HEK293T (cell line): Measurements from ENCODE around the gene RHOJ.

Source experiments
- BHLHE40 ChIP-seq: fragments of 450-650 bp; IDR thresholded peaks from 2 replicates; pipeline ENCODE4 v1.6.1; 2016; ENCODE audit warnings: mild to moderate bottlenecking, moderate library complexity, borderline replicate concordance
- ELF4 ChIP-seq: fragments of 450-650 bp; IDR thresholded peaks from 2 replicates; pipeline ENCODE4 v1.6.1; 2017; ENCODE audit warnings: antibody characterized with exemption
- FOXM1 ChIP-seq: fragments of 450-650 bp; IDR thresholded peaks from 2 replicates; pipeline ENCODE4 v1.6.1; 2017; ENCODE audit warnings: mild to moderate bottlenecking, borderline replicate concordance
- HDGF ChIP-seq: fragments of 450-650 bp; IDR thresholded peaks from 2 replicates; pipeline ENCODE4 v1.6.1; 2017; ENCODE audit warnings: antibody characterized with exemption, borderline replicate concordance
- L3MBTL2 ChIP-seq: fragments of 450-650 bp; conservative IDR thresholded peaks from 2 replicates; pipeline ENCODE4 v1.6.1; 2016; ENCODE audit warnings: mild to moderate bottlenecking
- LEF1 ChIP-seq: fragments of 450-650 bp; IDR thresholded peaks from 2 replicates; pipeline ENCODE4 v1.6.1; 2017; ENCODE audit warnings: mild to moderate bottlenecking, borderline replicate concordance
- SP1 ChIP-seq: fragments of 450-650 bp; IDR thresholded peaks from 2 replicates; pipeline ENCODE4 v1.6.1; 2017
- SUZ12 ChIP-seq: fragments of 450-650 bp; IDR thresholded peaks from 2 replicates; pipeline ENCODE4 v1.6.1; 2016; ENCODE audit warnings: mild to moderate bottlenecking
- TARDBP ChIP-seq: fragments of 450-650 bp; IDR thresholded peaks from 2 replicates; pipeline ENCODE4 v1.6.1; 2016

DNA sequence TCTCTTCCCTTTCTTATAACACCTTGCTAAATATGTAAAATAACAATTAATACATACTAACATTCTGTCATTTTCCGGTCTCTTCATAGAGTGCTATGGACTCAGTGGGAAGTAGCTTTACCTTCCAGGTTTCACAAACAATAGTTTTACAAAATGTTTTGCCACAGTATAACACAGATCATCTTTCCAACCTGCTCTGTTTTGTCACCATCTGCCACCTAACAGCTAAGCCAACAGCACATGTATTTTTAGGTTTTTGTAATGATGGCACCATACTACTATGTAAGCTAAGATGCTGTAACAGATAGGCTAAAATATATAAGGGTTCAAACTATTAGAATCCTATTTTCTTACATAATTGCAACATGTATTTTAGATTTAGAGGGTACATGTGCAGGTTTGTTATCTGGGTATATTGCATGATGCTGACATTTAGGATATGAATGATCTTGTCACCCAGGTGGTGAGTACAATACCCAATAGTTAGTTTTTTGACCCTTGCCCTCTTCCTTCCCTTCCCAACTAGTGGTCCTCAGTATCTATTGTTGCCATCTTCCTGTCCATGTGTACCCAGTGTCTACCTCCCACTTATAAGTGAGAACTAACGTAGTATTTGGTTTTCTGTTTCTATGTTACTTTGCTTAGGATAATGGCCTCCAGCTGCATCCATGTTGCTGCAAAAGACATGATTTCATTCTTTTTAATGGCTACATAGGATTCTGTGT is 8.7 kb downstream of the RHOJ start:
- no peak for TF ChIP-seq HDGF
- TF ChIP-seq LEF1: no peak
- TF ChIP-seq FOXM1: no peak
- no peak for TF ChIP-seq TARDBP
- no peak for TF ChIP-seq ELF4
- TF ChIP-seq SP1: no peak
- no peak for TF ChIP-seq BHLHE40
- no peak for TF ChIP-seq L3MBTL2
- TF ChIP-seq SUZ12: no peak
